ENCODE measurements around the gene SELENOI.
"Not testable (repeated sequence)": the region's sequence is repeated elsewhere in the genome, so short reads cannot be mapped to it uniquely, and the experiment has no call there.

Gene SELENOI

DNA sequence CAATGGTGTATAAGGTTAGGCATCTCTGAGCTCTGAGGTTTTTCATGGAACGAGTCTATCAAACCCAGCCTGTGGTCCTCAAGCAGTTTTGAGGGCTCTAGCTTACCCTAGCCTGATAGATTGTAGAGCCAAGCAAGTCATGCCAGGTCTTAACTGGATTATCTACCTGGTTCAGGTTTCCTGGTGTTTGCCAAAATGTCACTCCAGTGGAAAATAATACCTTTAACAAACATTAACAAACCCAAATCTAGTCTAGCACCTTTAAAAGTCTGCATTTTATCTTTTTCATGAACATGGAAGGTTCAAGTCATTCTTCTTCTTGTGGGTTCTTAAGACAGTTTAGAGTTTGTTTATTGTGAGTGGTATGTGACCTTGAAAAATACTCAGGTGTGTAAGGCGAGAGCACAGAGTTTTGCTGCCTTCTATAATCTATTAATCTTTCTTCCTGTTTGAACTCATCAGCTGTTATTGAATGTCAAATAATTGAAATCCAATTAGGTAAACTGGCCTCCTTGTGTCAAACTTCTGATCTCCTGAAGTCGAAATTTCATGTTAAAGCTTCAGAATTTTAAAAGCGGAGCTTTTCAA lies 14.0 kb downstream of the SELENOI start:
- no peak for DNase-seq

DNA sequence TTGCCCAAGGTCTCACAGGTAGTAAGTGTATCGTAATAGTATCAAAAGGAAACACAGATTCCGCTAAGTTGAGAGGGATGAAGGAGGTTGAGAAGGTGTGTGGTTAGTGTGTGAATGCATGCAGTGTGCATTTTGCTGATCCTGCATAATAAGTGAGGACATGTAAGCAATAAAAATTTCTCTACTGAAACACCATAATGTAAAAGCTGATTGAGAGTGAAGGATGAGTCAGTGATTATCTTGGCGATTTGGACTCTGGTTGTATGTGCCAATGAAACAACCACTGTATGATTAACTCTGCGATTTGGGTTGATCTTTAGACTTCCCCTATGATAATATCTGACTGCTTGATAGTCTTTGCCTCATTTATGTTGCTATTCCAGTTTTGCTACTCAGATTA lies 17.4 kb downstream of the SELENOI start:
- DNase-seq: no peak

DNA sequence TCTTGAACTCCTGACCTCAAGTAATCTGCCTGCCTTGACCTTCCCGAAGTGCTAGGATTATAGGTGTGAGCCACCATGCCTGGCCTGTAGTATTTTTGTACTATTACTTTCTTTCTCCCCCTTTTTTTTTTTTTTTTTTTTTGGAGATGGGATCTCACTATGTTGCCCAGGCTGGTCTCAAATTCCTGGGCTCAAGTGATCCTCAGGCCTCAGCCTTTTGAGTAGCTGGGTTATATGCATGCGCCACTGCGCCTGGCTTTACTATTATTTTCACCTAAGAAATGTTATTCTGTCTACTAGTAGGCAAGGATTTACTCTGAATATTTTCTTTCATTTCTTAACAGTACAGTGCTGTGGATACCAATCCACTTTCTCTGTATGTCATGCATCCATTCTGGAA lies 18.0 kb downstream of the SELENOI start:
- DNase-seq: no peak

DNA sequence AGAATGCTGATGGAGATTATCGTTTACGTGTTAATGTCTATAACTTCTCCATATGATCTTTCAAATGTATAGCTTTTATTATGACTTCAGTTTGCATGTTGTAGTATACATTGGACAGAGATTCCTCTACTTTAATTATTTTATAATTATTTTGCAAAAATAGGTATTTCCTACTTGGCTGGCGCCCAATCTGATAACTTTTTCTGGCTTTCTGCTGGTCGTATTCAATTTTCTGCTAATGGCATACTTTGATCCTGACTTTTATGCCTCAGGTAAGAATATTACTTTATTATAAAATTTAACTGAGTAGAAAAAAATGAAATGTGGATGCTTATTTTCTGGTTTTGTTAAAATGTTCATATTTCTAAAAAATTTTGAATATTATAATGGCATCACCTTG lies 18.7 kb downstream of the SELENOI start:
- DNase-seq: no peak

GRCh38 chr2:26366957-26367356 lies 21.0 kb downstream of the SELENOI start:
- DNase-seq: no peak

DNA sequence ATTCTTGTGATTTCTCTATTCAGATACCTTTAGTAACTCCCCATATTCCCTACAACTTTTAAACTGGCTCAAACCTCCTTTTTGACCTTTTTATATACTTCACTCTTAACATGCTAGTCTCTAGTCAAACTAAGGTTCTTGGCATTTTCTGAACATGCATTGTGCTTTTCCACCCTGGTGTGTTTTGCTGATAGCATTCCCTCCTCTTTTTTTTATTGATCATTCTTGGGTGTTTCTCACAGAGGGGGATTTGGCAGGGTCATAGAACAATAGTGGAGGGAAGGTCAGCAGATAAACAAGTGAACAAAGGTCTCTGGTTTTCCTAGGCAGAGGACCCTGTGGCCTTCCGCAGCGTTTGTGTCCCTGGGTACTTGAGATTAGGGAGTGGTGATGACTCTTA lies 23.7 kb downstream of the SELENOI start:
- DNase-seq: not testable (repeated sequence)

- DNase-seq: not testable (repeated sequence)
Measured at GRCh38 chr2:26370909-26371308, 25.0 kb downstream of the SELENOI start.

DNA sequence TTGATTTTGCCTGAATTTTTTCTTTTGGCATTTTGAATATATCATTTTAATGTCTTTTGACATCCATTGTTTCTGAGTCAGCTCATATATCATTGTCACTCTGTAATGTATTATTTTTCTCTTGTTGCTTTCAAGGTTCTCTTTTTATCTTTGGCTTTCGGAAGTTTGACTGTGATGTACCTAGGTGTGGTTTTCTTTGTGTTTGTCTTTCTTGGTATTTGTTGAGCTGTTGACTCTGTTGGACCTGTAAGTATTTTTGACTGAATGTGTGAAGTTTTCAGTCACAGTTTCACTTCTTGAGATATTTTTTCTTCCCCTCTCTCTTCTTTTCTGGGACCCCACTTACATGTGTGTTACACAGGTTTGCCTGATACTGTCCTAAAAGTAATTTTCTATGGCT lies 30.9 kb downstream of the SELENOI start:
- DNase-seq: no peak

- DNase-seq: no peak
Measured at GRCh38 chr2:26380281-26380680, 34.3 kb downstream of the SELENOI start.

DNA sequence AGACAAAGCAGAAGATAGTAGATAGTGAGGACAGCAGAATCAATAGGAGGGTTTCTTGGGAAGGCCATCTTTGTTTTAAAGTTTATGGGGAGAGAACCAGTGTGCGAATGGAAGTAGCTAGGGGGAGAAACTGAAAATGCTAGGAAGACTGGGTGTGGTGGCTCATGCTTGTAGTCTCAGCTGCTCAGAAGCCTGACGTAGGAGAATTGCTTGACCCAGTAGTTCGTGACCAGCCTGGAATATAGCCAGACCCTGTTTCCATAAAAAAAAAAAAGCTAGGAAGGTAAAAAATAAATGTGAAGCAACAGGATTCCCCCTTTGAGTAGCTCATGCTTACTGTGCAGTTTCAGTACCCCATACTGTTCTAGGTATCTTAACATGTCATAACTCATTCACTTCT lies 36.6 kb downstream of the SELENOI start:
- DNase-seq: no peak

- no peak for DNase-seq
Measured at GRCh38 chr2:26384183-26384582, 38.2 kb downstream of the SELENOI start.

GRCh38 chr2:26384597-26384996 lies 38.7 kb downstream of the SELENOI start:
- no peak for DNase-seq

GRCh38 chr2:26387189-26387588 lies 41.2 kb downstream of the SELENOI start:
- DNase-seq: no peak

GRCh38 chr2:26394694-26395093 lies 48.8 kb downstream of the SELENOI start:
- no peak for DNase-seq

GRCh38 chr2:26395394-26395793 lies 49.5 kb downstream of the SELENOI start:
- no peak for DNase-seq

DNA sequence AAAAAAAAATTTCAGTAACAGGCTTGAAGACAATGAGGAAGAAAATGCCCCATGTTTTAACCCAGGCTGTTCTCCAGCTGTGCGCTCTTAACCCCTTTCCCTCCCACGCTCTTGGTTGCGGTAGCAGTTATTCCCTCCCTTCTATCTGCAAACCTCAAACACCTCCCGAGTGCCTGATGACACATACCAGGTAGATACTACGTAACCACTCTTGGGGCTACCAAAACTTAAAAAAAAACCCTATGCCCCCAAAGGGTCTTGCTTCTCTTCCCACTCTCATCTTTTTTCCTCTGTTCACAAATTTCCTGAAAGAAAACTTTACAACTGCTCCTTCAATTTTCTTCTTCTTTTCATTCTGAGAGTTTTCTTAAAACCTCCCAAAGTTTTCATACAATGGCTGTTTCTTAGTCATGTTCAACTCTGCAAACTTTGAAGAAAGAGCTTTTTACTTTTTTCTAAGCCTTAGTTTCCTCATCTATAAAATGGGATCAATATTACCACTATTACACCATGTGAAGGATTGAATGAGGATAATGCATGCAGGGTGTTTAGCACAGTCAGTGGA lies 50.9 kb downstream of the SELENOI start:
- no peak for DNase-seq

- no peak for DNase-seq
Measured at GRCh38 chr2:26399771-26400376, 53.9 kb downstream of the SELENOI start.

DNA sequence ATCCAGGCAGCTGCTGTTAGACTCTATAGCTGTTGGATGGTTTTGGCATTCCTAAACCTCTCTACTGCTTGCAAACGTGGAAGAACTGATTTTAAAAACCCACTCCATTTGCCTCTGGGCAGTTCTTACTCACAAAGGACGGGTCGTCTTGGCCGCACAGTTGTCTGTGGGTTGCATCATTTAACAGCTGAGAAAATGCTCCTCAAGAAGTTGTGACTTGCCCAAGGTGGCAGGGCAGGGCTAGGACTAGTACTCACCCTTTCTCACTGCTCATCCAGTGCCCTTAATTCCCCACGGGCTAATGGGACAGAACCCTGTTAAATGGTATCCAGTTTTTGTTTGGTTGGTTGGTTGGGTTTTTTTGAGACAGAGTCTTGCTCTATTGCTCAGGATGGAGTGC lies 54.8 kb downstream of the SELENOI start:
- DNase-seq: no peak

- peak; percentile 14 for DNase-seq
Measured at GRCh38 chr2:26401739-26402541, 56.0 kb downstream of the SELENOI start, which contains the start of gene DRC1. TSS of gene DRC1 (plus strand) at chr2:26401920. CDS start at chr2:26401990, 70 bp downstream.

DNA sequence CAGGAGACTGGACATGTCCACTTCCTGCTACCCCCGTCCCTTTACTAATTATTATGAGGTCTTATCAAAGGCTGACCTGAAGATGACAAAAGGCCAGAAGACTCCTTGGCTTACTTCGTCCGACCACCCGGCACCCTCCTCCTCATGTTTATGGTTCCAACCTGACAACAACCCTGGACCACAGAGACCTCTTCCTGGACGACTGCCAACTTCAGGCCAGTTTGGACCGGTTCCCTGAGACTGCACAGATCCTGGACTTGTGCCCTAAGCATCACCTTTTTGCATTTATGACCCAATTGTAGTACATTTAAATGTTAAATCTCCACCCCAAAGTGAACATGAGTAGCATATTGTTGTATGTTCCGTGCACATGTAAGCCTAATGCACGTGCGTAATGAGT lies 61.6 kb downstream of the SELENOI start:
- no peak for DNase-seq

DNA sequence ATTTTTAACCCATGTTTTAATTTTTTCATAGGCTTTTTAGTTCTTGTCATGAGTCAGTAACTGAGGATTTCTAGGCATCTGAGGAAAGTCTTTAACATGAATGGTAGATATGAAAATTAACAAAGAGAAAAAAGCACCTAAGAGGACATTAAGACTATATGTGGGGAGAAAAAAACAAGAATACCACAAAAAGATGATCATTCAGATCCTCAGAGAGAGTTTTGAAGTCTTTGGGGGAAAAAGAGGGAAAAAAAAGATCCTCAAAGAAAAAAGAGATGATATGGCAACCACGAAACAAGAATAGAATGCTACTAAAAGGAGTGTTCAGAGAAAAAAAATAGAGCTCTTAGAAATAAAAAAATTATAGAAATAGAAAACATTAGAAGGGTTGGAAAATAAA lies 63.8 kb downstream of the SELENOI start:
- no peak for DNase-seq

DNA sequence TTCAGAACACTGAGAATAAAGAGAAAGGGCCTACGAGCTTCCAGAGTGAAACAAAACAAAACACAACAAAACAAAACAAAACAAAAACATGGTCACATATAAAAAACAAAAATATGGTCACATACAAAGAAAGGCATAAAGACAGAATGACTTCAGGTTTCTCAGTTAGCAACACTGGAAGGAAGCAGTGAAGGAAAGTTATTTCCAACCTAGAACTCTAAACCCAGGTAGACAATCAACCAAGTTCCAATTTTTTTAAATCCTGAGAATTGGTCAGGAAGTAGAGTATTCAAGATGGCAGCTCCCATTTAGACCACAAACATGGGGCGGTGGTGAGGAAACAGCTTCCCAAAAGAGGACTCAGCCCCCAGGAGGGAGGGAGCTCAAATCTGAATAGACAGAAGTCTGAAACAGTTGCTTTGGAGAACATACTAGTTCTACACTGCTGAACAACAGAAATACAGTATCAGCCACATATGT lies 64.9 kb downstream of the SELENOI start:
- DNase-seq: no peak

GRCh38 chr2:26411419-26411818 lies 65.5 kb downstream of the SELENOI start:
- no peak for DNase-seq

Data from CD4-positive, alpha-beta T cell treated with Interferon gamma for 1 hour (primary cell).